ENCODE results near the gene COL25A1.

DNA sequence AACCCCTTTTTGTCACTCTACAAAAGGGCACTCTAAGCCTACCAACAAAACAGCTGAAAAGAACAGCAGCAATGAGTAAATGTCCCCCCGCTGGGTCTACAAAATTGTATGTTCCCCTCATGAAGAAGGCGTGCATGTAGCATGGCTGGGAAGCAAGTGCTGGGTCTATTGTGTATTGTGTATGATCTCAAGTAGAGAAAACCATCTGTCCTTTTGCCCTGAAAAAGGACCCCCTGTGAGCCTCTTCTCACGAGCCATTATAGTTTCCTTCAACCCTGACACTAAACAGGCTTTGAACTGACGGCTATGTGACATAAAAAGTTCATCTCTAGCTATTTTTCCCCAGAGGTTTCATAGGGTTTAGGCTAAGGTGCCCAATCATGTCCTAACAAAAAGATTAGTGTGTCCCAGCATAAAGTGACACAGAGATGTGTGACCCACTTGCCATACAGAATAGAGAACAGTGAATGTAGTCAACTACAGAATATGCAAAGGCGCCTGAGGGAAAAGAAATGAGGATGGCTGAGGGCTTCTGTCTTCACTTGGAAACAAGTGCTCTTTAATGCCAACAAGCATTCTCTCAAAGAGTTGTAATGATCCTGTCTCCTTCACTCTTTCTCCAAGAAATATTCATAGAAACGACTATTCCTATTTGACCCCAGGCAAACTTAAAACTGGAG lies 27.3 kb downstream of the COL25A1 start:
- TF ChIP-seq POLR2A (IDR thresholded peaks at IDR 0.05; ENCODE audit: low read depth, low read length) (no peak), TAF1 (IDR thresholded peaks at IDR 0.05; ENCODE audit: borderline replicate concordance, low read depth, low read length) (no peak)

Data from GM12892 (cell line).